ENCODE results near the gene PRKAR2A. TPM values are rescaled to one million over a fixed set of nuclear protein-coding genes. Genes with fewer than 3 reads are reported as not detected.

Gene PRKAR2A
- total and polyA plus RNA-seq, 10 of the 15 experiments (the other 5 are each of a cell fraction or from before 2014, with no cell fraction given): 9.8 to 46.2 (median 13.2) TPM

- no peak for TF ChIP-seq BCLAF1 (IDR thresholded peaks at IDR 0.05)
- no peak for TF ChIP-seq CREM (IDR thresholded peaks at IDR 0.05; ENCODE audit: low read depth)
- TF ChIP-seq PBX3 (IDR thresholded peaks at IDR 0.05; ENCODE audit: insufficient replicate concordance, low read depth, low read length): no peak
Measured at GRCh38 chr3:48784426-48785120, 63.1 kb downstream of the PRKAR2A start (continued).

- H3K27ac ChIP-seq (ENCODE audit: control insufficient read depth, insufficient read depth): no peak overlapping the region
- 81% methylated on average over 6 of the region's 6 CpGs for WGBS (ENCODE audit: insufficient coverage, insufficient replicate concordance, low lambda C conversion rate, missing lambda C conversion rate)
- SMC1A ChIA-PET (ENCODE audit: uncharacterized antibody, unreplicated experiment): interaction anchor here (0.5 to 0.9 kb wide), 2 partner anchors 39 to 169 kb away, joined by 3 to 4 read pairs; no protein-coding TSS in a partner anchor
- POLR2A ChIA-PET: interaction anchor here (0.6 to 1.3 kb wide), 2 partner anchors 68 to 707 kb away, joined by 3 to 9 read pairs; no protein-coding TSS in a partner anchor
- intact Hi-C loops (cut with micrococcal nuclease; ENCODE audit: unreplicated experiment): no loop called here
- H2AFZ ChIP-seq (ENCODE audit: control insufficient read depth, low read depth, low read length): no peak overlapping the region
- H3K36me3 ChIP-seq (ENCODE audit: control insufficient read depth in 2 of 2, insufficient read depth in 2 of 2, low read length in 1 of 2): peaks cover 0 to 6% of the 10 kb centered on the region in 2 experiments; a peak in 1 of 4 replicates
- H3K79me2 ChIP-seq (ENCODE audit: control insufficient read depth, insufficient read depth, low read length): no peaks in the 10 kb centered on the region
- RAD21 ChIA-PET (ENCODE audit: unreplicated experiment): no interaction called here
- BruUV-seq (replicated peaks): no TSS peak
- no peaks in the 10 kb centered on the region for H3K27me3 ChIP-seq (replicated peaks in 1 of 2; ENCODE audit: control insufficient read depth in 2 of 2, insufficient read depth in 2 of 2, low read length in 1 of 2)
- H3K4me1 ChIP-seq (ENCODE audit: control insufficient read depth, insufficient read depth, low read length): no peaks in the 10 kb centered on the region
- in situ Hi-C loops (cut with MboI): no loop called here
- DNase-seq (ENCODE audit: low read depth, low spot score): no peak
- H3K9me3 ChIP-seq (replicated peaks; ENCODE audit: control insufficient read depth, insufficient read depth, low read length): no peaks in the 10 kb centered on the region
- no peak overlapping the region for H3K9ac ChIP-seq (ENCODE audit: control insufficient read depth, insufficient read depth, low read length)
- no peak overlapping the region for H3K4me2 ChIP-seq (ENCODE audit: control insufficient read depth, insufficient read depth)
- CTCF ChIA-PET: interaction anchor here (0.7 kb wide), 1 partner anchor 43 kb away, joined by 3 read pairs; no protein-coding TSS in a partner anchor
- no peak overlapping the region for H3K4me3 ChIP-seq
- no peak for FAIRE-seq
- ATAC-seq: no peak
- H4K20me1 ChIP-seq (ENCODE audit: control insufficient read depth, insufficient read depth): no peaks in the 10 kb centered on the region
- TF ChIP-seq EP300 (IDR thresholded peaks at IDR 0.05; ENCODE audit: borderline replicate concordance in 1 of 2, control insufficient read depth in 1 of 2, low read depth in 2 of 2, low read length in 2 of 2) (no peak), PKNOX1 (IDR thresholded peaks at IDR 0.05) (no peak), ZZZ3 (IDR thresholded peaks at IDR 0.05; ENCODE audit: control insufficient read depth, insufficient read length, low read depth) (no peak), CEBPZ (IDR thresholded peaks at IDR 0.05; ENCODE audit: low read depth, low read length) (no peak), KDM1A (IDR thresholded peaks at IDR 0.05; ENCODE audit: borderline replicate concordance) (no peak), SKIL (IDR thresholded peaks at IDR 0.05; ENCODE audit: low read depth, poor library complexity, severe bottlenecking) (no peak)
Measured at GRCh38 chr3:48783304-48783703, 64.4 kb downstream of the PRKAR2A start.
